ENCODE measurements around the gene KSR1. TPM values are rescaled to one million over a fixed set of nuclear protein-coding genes. Genes with fewer than 3 reads are reported as not detected.
"Not testable (repeated sequence)": the region's sequence is repeated elsewhere in the genome, so short reads cannot be mapped to it uniquely, and the experiment has no call there.

KSR1 gene
- total RNA-seq, result 36.5 and 37.1 TPM in 2 replicates

DNA sequence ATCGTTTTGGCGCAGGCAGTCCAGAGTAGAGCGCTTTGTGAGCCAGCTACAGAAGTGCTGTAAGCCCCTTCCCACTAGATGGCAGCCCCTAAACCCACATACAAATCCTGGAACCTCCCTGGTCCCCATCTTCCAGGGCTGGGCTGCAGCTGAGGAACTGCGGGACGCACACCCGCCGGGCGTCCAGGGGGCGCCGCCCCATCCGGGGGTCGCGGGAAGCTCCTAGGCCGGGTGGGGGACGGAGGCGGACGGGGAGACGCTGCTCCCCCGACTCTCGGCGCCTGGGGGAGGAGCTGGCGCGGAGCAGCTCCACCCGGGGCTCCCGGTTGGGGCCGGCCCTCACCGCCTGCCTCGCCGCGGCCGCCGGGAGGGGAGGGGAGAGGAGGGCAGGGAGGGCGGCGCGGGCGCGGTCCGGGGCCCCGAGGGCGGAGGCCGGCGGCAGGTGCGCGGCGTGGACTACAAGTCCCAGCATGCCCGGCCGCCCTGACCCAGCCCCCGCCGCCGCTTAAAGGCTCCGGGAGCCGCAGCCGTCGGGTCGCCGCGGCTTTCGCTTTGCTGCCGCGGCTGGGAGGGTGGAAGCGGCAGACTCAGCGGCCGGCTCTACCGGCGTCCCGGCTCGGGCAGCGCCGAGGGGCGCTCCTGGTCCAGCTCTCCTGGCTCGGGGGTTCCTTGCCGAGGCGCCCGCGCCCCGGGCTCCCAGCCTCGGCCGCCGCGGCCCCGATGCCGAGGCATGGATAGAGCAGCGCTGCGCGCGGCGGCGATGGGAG is at the start of gene KSR1:
TSS of gene KSR1 (plus strand) at position 535 of the 767 bp plus-strand sequence. CDS start at position 731, 196 bp downstream.
- intact Hi-C loops (cut with micrococcal nuclease), result loop anchor here (1.0 to 5.0 kb wide), 6 partner anchors 10 to 145 kb away; no protein-coding TSS in a partner anchor

DNA sequence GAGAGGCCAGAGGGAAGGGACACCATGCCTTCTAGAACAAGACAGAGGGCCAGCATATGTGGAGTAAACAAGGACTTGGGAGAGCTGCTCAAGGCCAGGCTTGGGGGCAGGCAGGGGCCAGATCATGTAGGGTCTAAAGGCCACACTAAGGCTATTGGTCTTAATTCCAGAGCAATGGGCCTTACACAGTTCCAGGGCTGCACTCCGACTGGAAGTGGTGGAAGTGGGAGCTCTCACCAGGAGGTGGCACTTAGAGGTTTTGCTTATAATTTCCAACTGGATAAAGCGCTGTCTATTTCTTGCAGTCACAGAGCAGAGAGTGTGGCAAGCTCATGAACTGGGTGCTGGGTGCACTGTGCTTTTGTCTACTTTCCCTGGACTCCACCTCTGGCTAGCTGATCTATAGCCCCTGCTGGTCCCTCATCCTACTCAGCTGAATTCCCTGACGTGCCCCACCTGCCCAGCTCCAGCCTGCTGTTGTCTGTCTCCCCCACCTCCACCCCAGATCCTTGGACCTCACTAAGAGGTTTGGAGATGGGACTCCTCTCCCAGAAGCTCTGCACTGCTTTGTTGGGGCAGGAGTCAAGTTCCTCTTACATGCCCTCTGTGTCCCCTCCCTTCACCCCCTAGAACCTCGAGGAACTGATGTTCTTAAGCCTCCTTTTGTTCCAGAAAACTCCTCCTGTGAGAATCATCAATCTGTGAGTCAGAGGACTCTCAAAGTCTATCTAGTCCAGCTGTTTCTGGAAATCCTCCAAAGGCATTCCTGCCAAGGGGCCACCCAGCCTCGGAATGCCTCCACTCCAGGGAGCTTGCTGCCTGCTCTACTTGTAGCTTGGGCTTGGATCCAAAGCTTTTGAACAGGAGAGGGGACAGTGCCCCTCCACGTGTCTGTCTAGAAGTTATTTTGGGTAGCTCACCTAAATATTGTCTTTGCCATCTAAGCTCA is 48.1 kb upstream of the KSR1 start:
- intact Hi-C loops (cut with micrococcal nuclease), result no loop called here

DNA sequence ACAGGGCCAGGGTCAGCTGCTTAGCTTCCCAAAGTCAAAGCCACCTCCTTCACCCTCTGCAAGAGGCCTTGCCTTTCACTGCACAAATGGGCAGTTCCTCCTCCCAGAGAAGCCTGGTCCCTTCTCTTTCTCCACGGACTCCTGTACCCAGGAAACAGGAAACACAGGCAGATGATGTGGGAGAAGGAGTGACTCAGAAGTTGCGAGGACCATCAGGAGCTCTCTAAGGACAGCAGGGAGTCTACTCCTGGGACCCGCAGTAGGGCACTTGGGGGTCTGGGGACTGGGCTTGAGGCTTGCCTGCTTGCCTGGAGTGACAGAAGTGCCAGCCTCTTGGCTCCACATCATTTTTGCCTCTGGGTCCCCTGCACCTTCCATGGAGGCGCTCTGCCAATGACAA is 47.4 kb upstream of the KSR1 start:
- intact Hi-C loops (cut with micrococcal nuclease), result no loop called here

DNA sequence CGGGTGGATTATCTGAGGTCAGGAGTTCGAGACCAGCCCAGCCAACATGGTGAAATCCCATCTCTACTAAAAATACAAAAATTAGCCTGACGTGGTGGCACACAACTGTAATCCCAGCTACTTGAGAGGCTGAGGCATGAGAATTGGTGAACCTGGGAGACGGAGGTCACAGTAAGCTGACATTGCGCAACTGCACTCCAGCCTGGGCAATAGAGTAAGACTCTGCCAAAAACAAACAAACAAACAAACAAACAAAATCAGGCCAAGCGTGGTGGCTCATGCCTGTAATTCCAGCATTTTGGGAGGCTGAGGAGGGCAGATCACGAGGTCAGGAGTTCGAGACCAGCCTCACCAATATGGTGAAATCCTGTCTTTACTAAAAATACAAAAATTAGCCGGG is 44.1 kb upstream of the KSR1 start:
- intact Hi-C loops (cut with micrococcal nuclease), result not testable (repeated sequence)

DNA sequence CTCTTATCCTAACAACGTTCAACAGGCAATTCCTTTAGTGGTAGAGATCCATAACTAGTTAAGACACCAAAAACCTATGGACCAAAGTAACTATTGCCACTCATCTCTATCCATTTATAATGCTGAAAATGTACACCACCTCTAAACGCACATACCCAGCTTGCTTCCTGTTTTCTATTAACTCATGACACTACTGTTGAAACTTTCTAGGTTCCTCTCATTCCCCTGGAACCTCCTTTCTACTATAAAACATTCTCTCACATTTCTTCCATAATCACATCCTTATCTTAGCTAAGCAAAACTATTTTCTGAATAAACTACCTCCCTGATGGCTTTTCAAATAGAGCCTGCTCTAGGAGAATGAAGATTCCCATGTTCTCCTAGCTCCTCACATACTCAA is 42.9 kb upstream of the KSR1 start:
- intact Hi-C loops (cut with micrococcal nuclease), result no loop called here

DNA sequence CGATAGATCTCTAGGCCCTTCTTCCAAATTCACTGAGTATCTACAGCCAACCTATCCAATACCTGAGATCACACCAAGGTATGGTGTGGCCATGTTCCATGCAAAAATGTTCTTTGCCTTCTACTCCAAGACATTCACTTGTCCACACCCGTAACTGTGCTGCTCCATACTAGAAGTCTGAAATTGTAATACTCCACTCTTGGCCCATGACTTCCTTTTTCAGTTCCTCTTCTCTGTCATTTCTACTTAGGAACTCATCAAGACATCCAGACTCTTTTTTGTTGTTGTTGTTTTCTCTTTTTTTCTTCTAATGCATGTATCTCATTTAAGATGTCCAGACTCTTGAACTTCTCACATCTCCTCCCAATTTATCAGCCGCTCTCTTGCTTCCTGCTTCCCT is 42.5 kb upstream of the KSR1 start:
- intact Hi-C loops (cut with micrococcal nuclease), result no loop called here

DNA sequence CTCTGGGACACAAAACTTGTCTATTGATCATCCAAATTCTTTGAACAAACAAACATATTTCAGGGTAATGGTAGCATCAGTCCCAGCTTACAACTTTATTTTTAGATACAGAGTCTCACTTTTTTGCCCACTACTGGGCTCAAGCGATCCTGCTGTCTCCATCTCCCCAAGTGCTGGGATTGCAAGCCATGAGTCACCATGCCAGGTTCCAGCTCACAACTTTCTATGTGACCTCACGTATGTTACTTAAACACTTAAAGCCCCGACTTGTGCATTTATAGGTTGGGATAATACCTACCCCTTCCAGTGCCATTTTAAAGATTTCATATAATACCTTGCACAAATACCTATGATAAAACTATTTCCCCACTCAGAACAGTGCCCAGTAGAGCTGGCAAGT is 42.0 kb upstream of the KSR1 start:
- intact Hi-C loops (cut with micrococcal nuclease), result no loop called here

DNA sequence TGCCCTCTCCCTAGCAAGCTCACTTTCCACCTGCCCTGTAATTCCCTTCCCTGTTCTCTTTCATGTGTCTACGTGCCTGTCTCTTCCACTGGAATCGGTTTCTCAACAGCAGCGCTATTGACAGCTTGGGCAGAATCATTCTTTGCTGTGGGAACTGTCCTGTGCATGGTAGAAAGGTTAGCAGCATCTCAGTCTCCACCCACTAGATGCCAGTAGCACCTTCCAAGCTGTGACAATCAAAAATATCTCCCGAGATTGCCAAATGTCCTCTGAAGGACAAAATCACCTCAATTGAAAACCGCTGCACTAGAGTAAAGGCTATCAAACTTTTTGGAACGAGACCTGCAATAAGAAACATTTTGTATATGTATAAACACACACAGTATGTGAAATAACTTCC is 41.6 kb upstream of the KSR1 start:
- intact Hi-C loops (cut with micrococcal nuclease), result no loop called here

DNA sequence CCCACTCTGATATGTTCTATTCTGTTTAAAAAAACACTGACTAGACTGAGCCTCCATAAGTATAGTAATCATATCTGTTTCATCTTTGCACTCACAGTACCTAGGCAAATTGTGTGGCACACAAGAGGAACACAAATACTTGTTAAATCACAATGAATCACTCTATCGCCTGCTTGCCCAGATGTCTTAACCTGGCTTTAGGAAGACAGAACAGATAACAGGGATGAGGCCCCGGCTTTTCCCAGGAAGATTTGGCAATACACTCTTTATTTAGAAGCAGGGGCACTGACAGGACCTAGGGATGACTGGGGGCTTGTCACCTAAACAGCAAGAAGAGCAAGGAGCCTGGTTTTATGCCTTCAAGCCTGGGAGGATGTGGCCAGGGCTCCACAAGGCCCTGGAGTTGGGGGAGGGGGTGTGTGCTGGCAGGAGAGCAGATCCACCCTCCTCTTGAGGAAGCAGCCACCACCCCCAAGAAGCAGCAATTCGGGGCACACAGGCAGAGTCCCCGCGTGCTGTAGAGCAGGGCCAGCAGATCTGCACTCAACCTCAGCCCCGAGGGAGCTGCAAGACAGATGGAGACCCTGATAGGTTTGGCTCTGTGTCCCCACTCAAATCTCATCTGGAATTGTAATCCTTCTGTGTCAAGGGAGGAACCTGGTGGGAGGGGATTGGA is 41.0 kb upstream of the KSR1 start:
- intact Hi-C loops (cut with micrococcal nuclease), result no loop called here

DNA sequence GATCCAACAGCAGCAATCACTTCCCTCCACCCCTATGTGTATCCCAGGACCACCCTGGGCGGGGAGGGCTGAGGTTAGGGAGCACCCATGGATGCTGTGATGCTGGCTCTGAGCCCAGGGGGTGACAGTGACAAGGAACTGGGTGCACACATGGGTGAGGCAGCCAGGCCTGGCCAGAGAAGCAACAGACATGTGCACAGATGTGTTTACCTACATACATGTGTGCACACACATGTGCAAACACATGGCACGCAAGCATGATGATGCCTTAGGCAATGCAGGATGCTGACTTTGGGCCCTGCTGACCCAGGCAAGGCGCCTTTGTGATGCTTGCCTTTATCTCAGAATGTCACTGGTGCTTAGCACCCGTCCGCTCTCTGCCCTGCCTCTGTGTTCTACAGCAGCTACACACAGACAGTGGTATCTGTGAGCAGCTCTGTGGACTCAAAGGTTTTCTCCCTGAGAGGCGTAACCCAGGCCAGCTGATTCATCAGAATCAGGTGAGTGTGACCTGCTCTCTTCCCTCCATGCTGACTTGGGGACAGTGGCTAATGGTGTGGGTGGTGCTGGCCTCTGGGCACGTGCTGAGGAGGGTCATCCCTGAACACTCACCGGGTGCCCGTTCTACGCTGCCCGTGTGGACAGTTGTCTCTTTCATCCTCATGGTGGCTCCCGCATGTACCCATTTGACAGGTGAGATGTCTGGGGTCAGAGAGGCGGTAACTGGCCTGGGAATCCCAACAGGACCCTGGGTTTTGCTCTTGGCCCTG is 38.5 kb upstream of the KSR1 start:
- intact Hi-C loops (cut with micrococcal nuclease), result no loop called here

DNA sequence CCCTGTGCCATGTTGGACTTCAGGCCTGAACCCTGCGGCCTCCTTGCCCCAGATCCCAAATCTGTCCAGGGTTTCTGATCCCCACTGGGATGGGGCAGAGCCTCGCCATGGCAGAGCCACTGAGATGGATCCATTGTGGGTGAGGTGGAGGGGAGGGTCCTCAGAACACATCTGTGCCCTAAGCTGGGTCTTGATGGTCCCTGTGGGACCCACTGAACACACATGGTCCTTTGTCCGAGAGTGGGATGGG is 38.0 kb upstream of the KSR1 start:
- intact Hi-C loops (cut with micrococcal nuclease), result no loop called here

DNA sequence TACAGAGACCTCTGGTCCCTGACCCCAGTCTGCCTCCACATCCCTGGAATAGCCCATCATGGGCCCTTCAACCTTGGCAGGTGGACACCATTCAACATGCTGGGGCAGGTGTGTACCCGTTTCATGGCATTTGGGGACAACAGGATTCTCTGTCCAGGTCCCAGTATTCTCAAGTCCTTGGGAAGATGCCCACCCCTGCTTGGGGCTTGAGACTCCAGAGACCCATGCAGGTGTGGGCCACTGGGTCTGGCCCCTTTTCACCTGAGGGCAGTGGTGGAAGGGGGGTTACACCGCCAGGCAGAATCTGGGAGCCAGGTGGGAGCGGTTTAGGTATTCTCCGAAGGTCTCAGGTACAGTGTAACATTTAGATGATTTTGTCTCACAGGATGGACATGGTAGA is 37.1 kb upstream of the KSR1 start:
- intact Hi-C loops (cut with micrococcal nuclease), result no loop called here

DNA sequence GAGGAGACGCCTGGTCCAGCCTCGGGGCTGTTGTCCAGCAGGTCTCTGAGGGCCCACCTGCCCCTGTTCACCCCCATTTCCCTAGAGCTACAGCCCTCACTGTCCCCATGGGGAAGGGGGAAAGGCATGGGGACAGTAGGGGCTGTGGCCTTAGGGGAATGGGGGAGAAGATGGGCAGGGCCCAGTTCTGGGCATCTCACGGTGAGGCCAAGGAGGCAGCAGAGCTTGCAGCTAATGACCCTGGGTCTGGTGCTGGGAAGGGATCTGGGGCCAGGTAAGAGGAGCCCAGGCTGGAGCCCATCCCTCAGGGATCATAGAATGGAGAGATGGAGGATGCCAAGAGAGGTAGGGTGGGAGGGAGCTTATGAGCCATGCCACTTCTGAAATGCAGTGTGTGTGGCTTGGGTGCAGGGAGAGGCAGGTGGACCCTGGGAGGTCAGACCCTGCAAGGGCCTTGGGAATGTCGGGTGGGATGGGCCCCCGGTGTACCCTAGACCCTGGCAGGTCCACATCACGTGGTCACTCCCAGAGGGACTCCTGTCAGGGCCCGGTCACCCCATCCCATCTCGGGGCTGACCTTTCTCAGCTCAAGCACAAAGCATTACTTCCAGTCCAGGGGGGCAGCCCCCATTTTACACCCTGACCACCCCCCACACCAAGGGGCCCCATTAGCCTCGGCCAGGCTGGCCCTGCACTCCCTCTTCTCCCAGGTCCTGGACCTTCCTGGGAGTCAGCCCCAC is 35.9 kb upstream of the KSR1 start:
- intact Hi-C loops (cut with micrococcal nuclease), result no loop called here

DNA sequence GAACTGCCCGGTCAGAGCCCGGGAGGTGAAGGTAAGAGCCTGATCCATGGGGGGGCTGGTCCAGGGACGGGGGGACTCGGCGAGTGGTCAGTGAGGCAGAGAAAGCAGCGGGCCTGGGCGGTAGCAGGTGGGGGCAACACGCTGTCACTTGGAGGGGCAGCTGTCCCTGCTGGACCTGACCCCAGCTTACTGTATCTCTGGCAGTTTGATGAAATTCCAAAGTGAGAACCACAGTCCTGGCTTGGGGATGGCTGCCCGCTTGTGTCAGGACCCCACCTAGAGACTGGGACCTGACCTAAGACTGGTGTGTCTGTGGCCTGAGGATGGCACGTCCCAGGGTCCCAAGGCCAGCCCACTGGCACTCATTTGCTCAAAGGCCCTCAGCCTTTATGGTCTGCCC is 35.1 kb upstream of the KSR1 start:
- intact Hi-C loops (cut with micrococcal nuclease), result no loop called here

DNA sequence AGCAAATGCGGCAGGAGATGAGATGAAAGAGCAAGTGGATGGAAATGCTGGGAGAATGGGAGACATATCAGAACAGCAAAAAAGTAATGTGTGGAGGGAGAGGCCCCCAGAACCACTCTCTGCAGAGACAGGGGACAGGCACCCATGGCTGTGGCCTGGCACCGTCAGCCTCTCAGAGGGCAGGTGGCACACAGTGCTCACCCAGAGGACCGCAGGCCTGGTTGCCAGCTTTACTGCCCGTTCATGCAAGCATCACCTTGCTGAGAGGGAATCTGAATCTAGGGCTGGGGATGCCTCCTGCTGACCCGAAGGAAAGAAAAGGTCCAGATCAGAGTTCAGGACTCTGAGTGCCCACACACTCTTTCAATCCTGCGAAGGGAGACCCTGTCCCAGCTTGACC is 34.6 kb upstream of the KSR1 start:
- intact Hi-C loops (cut with micrococcal nuclease), result not testable (repeated sequence)

DNA sequence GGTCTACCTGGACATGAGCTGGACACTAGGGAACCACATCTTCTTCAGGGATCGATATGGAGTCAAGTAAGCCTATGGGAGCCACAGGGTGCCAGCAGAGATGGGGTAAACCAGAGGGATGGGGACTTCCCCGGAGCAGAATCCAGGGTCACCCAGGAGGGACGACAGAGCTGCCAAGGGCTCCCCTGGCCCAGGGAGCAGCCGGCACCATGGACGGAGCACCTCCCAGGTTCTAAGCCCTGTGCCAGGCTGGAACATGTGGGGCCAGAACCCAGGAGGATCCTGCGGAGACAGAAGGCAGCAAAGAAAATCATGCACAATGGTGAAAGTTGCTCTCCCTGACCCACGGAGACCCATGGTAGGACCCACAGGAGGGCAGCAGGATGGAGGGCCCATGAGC is 33.6 kb upstream of the KSR1 start:
- intact Hi-C loops (cut with micrococcal nuclease), result no loop called here

DNA sequence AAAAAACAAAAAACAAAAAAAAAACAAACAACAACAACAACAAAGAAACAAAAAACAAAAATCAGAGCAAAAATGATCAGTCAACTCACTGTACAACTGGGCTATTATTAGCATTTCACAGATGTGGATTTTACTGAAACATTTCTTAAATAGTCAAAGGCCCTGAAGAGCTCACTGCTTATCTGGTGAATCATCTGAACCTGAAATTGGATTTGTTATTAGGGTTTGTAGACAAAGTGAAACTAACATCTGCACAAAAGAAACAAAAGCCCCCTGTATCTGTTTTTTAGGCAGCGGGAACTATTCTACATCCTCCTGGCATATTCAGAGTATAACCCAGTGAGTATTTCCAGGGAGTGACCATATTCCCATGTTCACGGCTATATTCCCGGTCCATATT is 32.6 kb upstream of the KSR1 start:
- intact Hi-C loops (cut with micrococcal nuclease), result no loop called here

DNA sequence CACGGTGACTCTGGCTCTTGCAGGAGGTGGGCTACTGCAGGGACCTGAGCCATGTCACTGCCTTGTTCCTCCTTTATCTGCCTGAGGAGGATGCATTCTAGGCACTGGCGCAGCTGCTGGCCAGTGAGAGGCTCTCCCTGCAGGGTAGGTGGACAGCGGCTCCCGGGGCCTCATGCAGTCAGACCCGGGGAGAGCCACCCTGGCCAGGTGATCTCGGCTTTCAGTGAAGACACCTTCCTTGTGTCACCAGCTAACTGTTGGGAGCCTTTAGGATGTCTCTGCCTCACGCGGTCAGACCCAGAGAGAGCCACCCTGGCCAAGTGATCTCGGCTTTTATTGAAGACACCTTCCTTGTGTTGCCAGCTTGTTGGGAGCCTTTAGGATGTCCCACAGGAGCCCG is 31.7 kb upstream of the KSR1 start:
- intact Hi-C loops (cut with micrococcal nuclease), result no loop called here

DNA sequence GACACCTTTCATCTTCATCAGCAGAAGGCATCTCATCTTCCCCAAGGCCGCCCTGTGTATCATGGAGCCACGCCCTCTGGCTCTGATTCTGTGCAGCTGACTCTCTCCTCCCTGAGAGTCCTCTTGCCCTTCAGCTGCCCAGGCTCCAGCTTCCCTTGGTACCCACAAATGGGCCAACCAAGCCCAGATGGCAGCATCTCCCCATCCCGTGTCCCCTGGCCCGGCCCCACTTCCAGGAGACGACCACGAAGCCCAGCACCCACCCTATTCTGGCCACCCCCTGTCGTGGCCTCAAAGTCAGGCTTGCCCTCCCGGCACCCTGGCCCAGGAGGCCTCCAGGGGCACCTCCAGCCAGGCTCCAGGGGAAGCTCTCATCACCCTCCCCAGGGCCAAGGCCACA is 31.3 kb upstream of the KSR1 start:
- intact Hi-C loops (cut with micrococcal nuclease), result no loop called here

DNA sequence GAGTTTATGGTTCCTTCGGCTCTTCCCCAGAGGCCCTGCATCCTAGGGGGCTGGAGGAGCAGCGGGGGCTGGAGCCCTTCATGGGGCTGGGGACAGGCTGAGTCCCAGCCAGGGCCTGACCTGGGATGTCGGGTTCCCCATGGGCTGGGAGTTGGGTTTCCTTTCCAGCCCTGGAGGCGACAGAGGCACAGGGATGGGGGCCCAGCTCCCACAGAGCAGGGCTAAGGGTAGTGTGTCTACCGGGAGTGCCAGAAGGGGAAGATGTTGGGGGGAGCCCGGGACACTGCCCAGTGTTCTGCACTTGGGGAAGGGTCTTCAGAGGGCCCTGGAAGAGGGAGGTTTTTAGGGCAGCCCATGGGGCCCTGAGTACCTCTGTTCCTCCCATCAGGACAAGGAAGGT is 30.7 kb upstream of the KSR1 start:
- intact Hi-C loops (cut with micrococcal nuclease), result not testable (repeated sequence)

DNA sequence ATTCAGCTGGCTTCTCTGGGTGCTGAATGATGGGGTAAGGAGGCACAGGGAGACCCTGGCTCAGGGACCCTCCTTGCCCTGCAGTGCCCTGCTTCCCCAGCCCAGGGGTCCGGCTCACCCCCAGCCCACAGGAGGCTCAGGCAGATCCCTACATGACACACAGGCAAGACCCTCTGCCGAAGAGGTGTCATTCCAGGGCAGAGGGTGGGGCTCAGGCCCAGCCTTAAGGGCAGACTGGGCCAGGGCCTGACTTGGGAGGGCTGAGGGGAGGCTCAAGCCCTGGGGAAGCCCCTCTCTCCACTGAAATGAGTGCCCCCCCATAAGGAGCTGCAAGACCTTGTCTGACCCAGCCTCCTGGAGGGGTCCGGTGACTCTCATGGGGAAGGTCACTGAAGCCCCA is 30.3 kb upstream of the KSR1 start:
- intact Hi-C loops (cut with micrococcal nuclease), result no loop called here

All from T-helper 2 cell treated with Interferon-gamma antibody and Interleukin-4, amounts not matched to agents 100 ng/mL and 5 ng/mL, for 36 hours (primary cell).